PC-3 (cell line): ENCODE data around the gene AZIN2. TPM values are rescaled to one million over a fixed set of nuclear protein-coding genes. Genes with fewer than 3 reads are reported as not detected.

Experiments
- ATAC-seq: fragments of 200-7000 bp; cut with Tn5 transposase; 2 replicates; pipeline ENCODE4 v1.9.1; 2020; ENCODE audit warnings: mild to moderate bottlenecking, moderate library complexity
- BruUV-seq: library from RNA; stranded (reverse); fragments of 400-500 nt; replicated peaks from 2 replicates; lab custom pipeline; 2021; lab: Mats Ljungman, UMichigan
- CTCF ChIA-PET: fragments of 300-600 bp; sonication (Branson Sonifier 250); formaldehyde crosslinking; loops from one replicate; lab custom pipeline; 2022; ENCODE audit warnings: antibody characterized with exemption; lab: Charles Lee
- POLR2A ChIA-PET: fragments of 300-600 bp; sonication (Branson Sonifier 250); formaldehyde crosslinking; loops from one replicate; lab custom pipeline; 2022; ENCODE audit warnings: antibody characterized with exemption; ENCODE audit not compliant: unreplicated experiment; lab: Charles Lee
- DNase-seq: peaks from one replicate; pipeline ENCODE4 v3.0.0-alpha.2; 2015
- H2AFZ ChIP-seq: fragments of 300-600 bp; sonication (generic); 2 replicates; pipeline ENCODE4 v1.6.0; 2016; ENCODE audit warnings: antibody characterized with exemption, low read length
- H3F3A ChIP-seq: fragments of 300-600 bp; sonication (generic); one replicate; pipeline ENCODE4 v1.6.0; 2017; ENCODE audit warnings: antibody characterized with exemption, low read length, control low read depth, mild to moderate bottlenecking; ENCODE audit not compliant: unreplicated experiment
- H3K27ac ChIP-seq: fragments of 300-600 bp; sonication (generic); 2 replicates; pipeline ENCODE4 v1.5.1; 2016; ENCODE audit warnings: mild to moderate bottlenecking, low read length
- H3K27me3 ChIP-seq: fragments of 300-600 bp; sonication (generic); 2 replicates; pipeline ENCODE4 v1.6.1; 2016; ENCODE audit warnings: low read length, mixed read lengths
- H3K36me3 ChIP-seq: fragments of 300-600 bp; sonication (generic); 2 replicates; pipeline ENCODE4 v1.6.1; 2016; ENCODE audit warnings: low read depth, mixed run types, low read length, mixed read lengths
- H3K4me1 ChIP-seq: fragments of 300-600 bp; sonication (generic); 2 replicates; pipeline ENCODE4 v1.5.1; 2016; ENCODE audit warnings: low read length; ENCODE audit not compliant: insufficient read depth
- H3K4me2 ChIP-seq: fragments of 300-600 bp; sonication (generic); 2 replicates; pipeline ENCODE4 v1.6.0; 2016; ENCODE audit warnings: low read length
- H3K4me3 ChIP-seq: fragments of 300-600 bp; sonication (generic); 2 replicates; pipeline ENCODE4 v1.5.1; 2016; ENCODE audit warnings: mild to moderate bottlenecking, low read length, mixed read lengths
- H3K79me2 ChIP-seq: fragments of 300-600 bp; sonication (generic); 2 replicates; pipeline ENCODE4 v1.6.1; 2017; ENCODE audit warnings: low read length, mixed read lengths
- H3K9ac ChIP-seq: fragments of 300-600 bp; sonication (generic); 2 replicates; pipeline ENCODE4 v1.6.0; 2016; ENCODE audit warnings: mild to moderate bottlenecking, low read length
- H3K9me2 ChIP-seq: fragments of 300-600 bp; sonication (generic); replicated peaks from 2 replicates; pipeline ENCODE4 v1.6.1; 2016; ENCODE audit warnings: mixed run types, low read length, mixed read lengths
- H3K9me3 ChIP-seq: fragments of 300-600 bp; sonication (generic); 2 replicates; pipeline ENCODE4 v1.6.1; 2016; ENCODE audit warnings: low read length, mixed read lengths
- H4K20me1 ChIP-seq: fragments of 300-600 bp; sonication (generic); 2 replicates; pipeline ENCODE4 v1.6.1; 2016; ENCODE audit warnings: low read length, mixed read lengths
- EZH2 ChIP-seq: fragments of 300-600 bp; sonication (generic); IDR thresholded peaks from one replicate; pipeline ENCODE4 v1.6.1; 2017; ENCODE audit warnings: antibody characterized with exemption, mild to moderate bottlenecking, low read length; ENCODE audit not compliant: unreplicated experiment
- EZH2phosphoT487 ChIP-seq: fragments of 300-600 bp; sonication (generic); IDR thresholded peaks from 2 replicates; pipeline ENCODE4 v1.6.1; 2018; ENCODE audit warnings: mild to moderate bottlenecking, antibody characterized with exemption, low read length, borderline replicate concordance
- intact Hi-C: fragments of 100-400 bp; cut with micrococcal nuclease; formaldehyde crosslinking; loops from 2 replicates; pipeline ENCODE4 v1.9.0; 2023
- total RNA-seq: library from RNA; depleted of rRNA; stranded (reverse); fragments of >200 nt; gene quantifications from 2 replicates; pipeline ENCODE4 v1.2.3, GENCODE V29; 2014
- TF ChIP-seq, protein P1 (sequence below): fragments of 300-600 bp; sonication (generic); conservative IDR thresholded peaks from 2 replicates; pipeline ENCODE4 v1.5.1; 2017; ENCODE audit warnings: antibody characterized with exemption, low read depth, mild to moderate bottlenecking, low read length

Gene AZIN2
- total RNA-seq, 1 experiment from 2014 or later: 2.2 TPM

DNA sequence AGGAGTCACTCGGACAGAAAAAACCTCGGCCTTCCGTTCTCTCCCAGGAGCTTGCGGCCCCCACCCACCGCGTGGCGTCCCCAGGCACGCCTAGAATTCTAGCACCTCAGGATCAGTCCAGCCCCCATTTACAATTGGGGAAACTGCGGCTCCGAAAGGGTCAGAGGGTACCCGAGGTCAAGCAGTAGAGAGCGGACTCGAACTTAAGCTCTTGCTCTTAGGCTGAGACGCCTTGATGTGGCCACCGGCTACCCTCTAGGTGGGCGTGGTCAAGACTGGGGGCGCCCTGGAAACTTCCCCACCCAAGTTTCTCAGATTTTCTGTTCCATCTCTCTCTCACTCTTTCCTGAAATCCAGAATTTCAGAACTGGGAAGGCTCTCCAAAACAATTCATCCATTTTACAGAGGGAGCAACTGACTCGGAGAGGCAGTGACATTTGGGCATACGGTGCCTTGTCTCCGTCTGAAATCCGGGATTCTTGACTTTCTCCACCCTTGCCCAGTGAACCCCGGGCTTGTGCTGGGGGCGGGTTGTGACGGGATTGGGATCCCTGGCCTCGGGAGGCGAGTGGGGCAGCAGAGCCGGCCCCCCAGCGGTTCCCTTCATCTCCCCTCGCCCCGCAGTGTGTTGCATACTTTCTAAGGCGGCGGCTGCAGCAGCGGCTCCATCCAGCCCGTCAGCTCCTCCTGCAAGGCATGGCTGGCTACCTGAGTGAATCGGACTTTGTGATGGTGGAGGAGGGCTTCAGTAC, 777 bp downstream of the AZIN2 start:
- intact Hi-C loops: loop anchor here (1.0 to 2.0 kb wide), 2 partner anchors 46 to 149 kb away; no protein-coding TSS in a partner anchor

DNA sequence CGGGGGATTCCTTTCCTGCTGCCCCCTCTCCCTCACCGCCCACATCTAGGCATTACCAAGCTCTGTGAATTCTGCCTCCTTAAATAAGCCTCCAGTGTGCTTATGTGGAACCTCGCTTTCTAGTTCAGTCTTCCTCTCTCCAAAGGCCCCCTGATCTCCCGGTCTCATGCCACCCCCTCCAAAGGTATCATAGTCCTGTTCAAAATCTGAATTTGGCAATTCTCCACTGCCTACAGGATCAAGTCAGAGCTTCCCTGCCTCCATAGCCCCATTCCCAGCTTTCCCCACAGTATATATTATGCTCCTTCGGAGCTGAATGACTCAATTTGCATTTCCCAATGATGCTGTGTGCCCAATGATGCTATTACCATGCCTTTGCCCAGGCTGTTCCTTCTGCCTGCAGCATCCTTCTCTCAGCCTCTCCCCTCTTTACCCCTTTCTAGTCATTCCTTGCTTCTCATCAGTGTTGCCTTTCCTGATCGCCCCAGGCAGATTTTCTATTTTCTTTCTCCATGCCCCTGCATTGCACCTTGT, 1.7 kb downstream of the AZIN2 start:
- no peak for TF ChIP-seq EZH2
- TF ChIP-seq, protein P1, sequence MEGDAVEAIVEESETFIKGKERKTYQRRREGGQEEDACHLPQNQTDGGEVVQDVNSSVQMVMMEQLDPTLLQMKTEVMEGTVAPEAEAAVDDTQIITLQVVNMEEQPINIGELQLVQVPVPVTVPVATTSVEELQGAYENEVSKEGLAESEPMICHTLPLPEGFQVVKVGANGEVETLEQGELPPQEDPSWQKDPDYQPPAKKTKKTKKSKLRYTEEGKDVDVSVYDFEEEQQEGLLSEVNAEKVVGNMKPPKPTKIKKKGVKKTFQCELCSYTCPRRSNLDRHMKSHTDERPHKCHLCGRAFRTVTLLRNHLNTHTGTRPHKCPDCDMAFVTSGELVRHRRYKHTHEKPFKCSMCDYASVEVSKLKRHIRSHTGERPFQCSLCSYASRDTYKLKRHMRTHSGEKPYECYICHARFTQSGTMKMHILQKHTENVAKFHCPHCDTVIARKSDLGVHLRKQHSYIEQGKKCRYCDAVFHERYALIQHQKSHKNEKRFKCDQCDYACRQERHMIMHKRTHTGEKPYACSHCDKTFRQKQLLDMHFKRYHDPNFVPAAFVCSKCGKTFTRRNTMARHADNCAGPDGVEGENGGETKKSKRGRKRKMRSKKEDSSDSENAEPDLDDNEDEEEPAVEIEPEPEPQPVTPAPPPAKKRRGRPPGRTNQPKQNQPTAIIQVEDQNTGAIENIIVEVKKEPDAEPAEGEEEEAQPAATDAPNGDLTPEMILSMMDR: no peak
- TF ChIP-seq EZH2phosphoT487: no peak

More for the DNA sequence above, 777 bp downstream of the AZIN2 start:
- Histone ChIP-seq H3F3A (no peaks in the 10 kb centered on the region), H3K9me2 (no peaks in the 10 kb centered on the region), H3K9me3 (no peaks in the 10 kb centered on the region), H3K4me3 (peak overlapping the region; percentile 89), H3K27ac (no peak overlapping the region), H3K9ac (peak overlapping the region; percentile 68), H3K79me2 (no peaks in the 10 kb centered on the region), H2AFZ (peak overlapping the region; percentile 74), H3K4me2 (peak overlapping the region; percentile 88), H3K27me3 (no peaks in the 10 kb centered on the region), H3K36me3 (no peaks in the 10 kb centered on the region), H3K4me1 (peaks cover 12% of the 10 kb centered on the region; the same call in 1 of the 2 replicates), H4K20me1 (no peaks in the 10 kb centered on the region)
- DNase-seq (no peak), ATAC-seq (no peak)
- no TSS peak for BruUV-seq
- ChIA-PET POLR2A (no interaction called here), CTCF (no interaction called here)
- TF ChIP-seq EZH2: no peak
- no peak for TF ChIP-seq EZH2phosphoT487
- TF ChIP-seq, protein P1: no peak

DNA sequence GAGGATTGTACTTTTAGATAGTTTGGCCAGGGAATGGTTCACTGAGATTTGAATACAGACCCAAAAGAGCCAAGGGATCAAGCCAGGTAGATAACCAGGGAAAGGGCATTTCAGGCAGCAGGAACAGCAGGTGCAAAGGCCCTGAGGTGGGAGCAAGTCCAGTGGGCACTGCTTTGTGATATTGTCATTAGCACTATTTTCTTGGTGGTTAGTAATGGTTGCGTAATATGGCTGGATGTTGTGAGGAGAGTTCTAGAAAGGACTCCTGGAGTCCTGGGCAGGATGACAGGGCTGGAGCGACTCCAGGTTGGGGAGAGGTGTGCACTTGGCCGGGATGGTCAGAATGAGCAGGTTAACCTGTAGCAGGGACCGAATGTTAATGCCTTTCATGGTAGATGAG, 4.4 kb downstream of the AZIN2 start:
- H3K4me1 ChIP-seq: peaks cover 13% of the 10 kb centered on the region; the same call in 1 of the 2 replicates
- CTCF ChIA-PET: no interaction called here
- no peak overlapping the region for H3K4me2 ChIP-seq
- H3F3A ChIP-seq: no peaks in the 10 kb centered on the region
- TF ChIP-seq EZH2 (no peak), EZH2phosphoT487 (no peak)
- TF ChIP-seq, protein P1: no peak
- intact Hi-C loops: loop anchor here (5.0 kb wide), 1 partner anchor 208 kb away; no protein-coding TSS in a partner anchor
- H2AFZ ChIP-seq: no peak overlapping the region
- ATAC-seq (no peak), DNase-seq (no peak)
- H3K9ac ChIP-seq: no peak overlapping the region
- no peaks in the 10 kb centered on the region for H3K27me3 ChIP-seq
- H3K79me2 ChIP-seq: no peaks in the 10 kb centered on the region
- no TSS peak for BruUV-seq
- H3K27ac ChIP-seq: no peak overlapping the region
- no peaks in the 10 kb centered on the region for H4K20me1 ChIP-seq
- POLR2A ChIA-PET: no interaction called here
- H3K9me3 ChIP-seq: no peaks in the 10 kb centered on the region
- H3K9me2 ChIP-seq: no peaks in the 10 kb centered on the region
- H3K4me3 ChIP-seq: no peak overlapping the region
- H3K36me3 ChIP-seq: no peaks in the 10 kb centered on the region

More for the DNA sequence above, 1.7 kb downstream of the AZIN2 start:
- intact Hi-C loops: no loop called here
- Histone ChIP-seq H3K4me3 (no peak overlapping the region), H3K4me2 (no peak overlapping the region), H3K9me2 (no peaks in the 10 kb centered on the region), H3K9ac (no peak overlapping the region), H3K4me1 (peaks cover 12% of the 10 kb centered on the region; the same call in 1 of the 2 replicates), H4K20me1 (no peaks in the 10 kb centered on the region), H3K9me3 (no peaks in the 10 kb centered on the region), H2AFZ (no peak overlapping the region), H3K79me2 (no peaks in the 10 kb centered on the region), H3K36me3 (no peaks in the 10 kb centered on the region), H3K27ac (no peak overlapping the region), H3K27me3 (no peaks in the 10 kb centered on the region), H3F3A (no peaks in the 10 kb centered on the region)
- no peak for DNase-seq
- BruUV-seq: no TSS peak
- no peak for ATAC-seq
- POLR2A ChIA-PET: no interaction called here
- CTCF ChIA-PET: no interaction called here
